ENCODE results near the gene ZNF44. TPM values are rescaled to one million over a fixed set of nuclear protein-coding genes. Genes with fewer than 3 reads are reported as not detected.

Gene ZNF44
- total RNA-seq (2022; extraction: Qiagen RNA extraction): 0.54 to 1.4 TPM (median 0.89 TPM) in 5 replicates

GRCh38 chr19:12294249-12295158, at the start of gene ZNF44:
ZNF44 (minus strand) TSS chr19:12294883; CDS start chr19:12294694, 189 bp downstream.

GRCh38 chr19:12333162-12334159, 38.8 kb upstream of the ZNF44 start, which contains the start of gene ZNF563:
ZNF563 (minus strand) TSS chr19:12333633; CDS start chr19:12333482, 151 bp downstream.

Other genes with a start within 250 kb of the ZNF44 start
- not detected in 5 replicates for gene ZNF878, start 241.9 kb downstream of the ZNF44 start, total RNA-seq (2022; extraction: Qiagen RNA extraction)
- not detected in 5 replicates for gene ZNF844, start 230.2 kb downstream of the ZNF44 start, total RNA-seq (2022; extraction: Qiagen RNA extraction)
- gene ZNF20, start 154.5 kb downstream of the ZNF44 start, total RNA-seq (2022; extraction: Qiagen RNA extraction): 0.08 to 0.44 TPM (median 0.20 TPM) in 4 of 5 replicates, not detected in the other
- not detected in 5 replicates for gene ZNF625, start 138.1 kb downstream of the ZNF44 start, total RNA-seq (2022; extraction: Qiagen RNA extraction)
- gene ZNF136, start 131.8 kb downstream of the ZNF44 start, total RNA-seq (2022; extraction: Qiagen RNA extraction): 1.4 to 2.9 TPM (median 1.4 TPM) in 5 replicates
- not detected in 5 replicates for gene ZNF563, start 38.8 kb upstream of the ZNF44 start, total RNA-seq (2022; extraction: Qiagen RNA extraction)
- not detected in 5 replicates for gene ZNF442, start 70.8 kb upstream of the ZNF44 start, total RNA-seq (2022; extraction: Qiagen RNA extraction)
- 1.3 to 2.0 TPM (median 1.4 TPM) in 5 replicates for gene ZNF799, start 106.4 kb upstream of the ZNF44 start, total RNA-seq (2022; extraction: Qiagen RNA extraction)
- gene ZNF443, start 146.1 kb upstream of the ZNF44 start, total RNA-seq (2022; extraction: Qiagen RNA extraction): 0.94 to 1.3 TPM (median 1.0 TPM) in 5 replicates
- gene ZNF709, start 189.9 kb upstream of the ZNF44 start, total RNA-seq (2022; extraction: Qiagen RNA extraction): not detected in 5 replicates

All from A549 treated with Hydrocortisone at 1 μM for 4 hours (cell line).